Stimulated activated CD4-positive, alpha-beta T cell treated with anti-CD3 and anti-CD28 coated beads, TNF-alpha, amount 100 ng/mL, for 4 hours (primary cell): Measurements from ENCODE around the gene CCDC188.

Experiments used
- DNase-seq, 3 experiments: peaks; one replicate each; pipeline ENCODE4 v3.0.0-alpha.2; 2020; ENCODE audit warnings: low read depth in 3 of 3

The CCDC188 gene

DNA sequence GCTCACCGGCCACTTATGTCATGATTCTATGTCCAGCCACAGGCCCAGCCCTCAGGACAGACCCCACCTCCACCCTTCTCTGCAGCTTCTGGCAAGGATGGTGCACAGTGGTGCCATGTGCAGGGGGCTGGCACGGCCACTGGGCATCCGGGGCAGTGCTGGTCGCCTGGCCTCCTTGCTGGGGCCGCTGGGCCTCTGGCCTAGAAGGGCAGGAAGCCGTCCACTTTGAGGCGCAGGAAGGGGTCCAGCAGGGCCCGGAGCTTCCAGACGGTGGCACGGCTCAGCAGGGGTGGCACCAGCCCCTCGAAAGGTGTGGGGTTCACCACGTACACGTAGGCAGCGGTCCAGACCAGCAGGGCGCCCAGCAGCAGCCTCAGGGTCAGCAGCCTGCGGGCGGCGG is 2.4 kb downstream of the CCDC188 start:
- no peak for DNase-seq

DNA sequence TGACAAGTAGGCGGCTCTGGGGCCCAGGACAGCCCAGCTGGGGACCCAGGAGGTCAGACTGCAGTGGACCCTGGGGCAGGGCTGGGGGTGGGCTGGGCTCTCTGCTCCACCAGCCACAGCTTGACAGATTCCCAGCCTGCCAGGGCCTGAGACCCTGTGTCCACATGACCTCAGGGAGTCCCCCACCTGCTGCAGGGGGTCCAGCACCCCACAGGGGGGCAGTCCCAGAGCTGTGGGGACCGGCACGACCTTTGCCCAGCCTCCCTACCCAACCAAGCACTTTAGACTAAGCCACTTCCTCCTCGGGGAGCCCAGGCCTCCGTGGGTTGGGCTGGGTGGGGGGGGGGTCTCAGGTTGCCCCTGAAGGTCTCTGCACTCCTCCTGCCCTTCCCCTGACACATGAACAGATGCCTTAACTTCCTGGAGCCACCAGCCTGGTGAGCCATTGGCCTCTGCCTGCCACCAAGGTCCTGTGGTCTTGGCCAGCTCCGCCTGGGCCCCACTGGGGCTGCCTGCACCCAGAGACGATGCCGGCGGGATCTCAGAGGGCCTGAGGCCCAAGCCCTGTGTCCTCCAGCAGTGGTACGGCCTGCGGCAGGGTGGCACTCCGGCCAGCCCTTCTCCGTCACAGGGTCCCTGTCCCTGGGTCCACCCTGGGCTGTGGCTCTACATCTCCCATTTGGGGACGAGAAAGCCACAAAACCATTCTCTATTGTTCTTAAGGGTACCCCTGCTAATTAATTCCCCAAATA is 3.4 kb downstream of the CCDC188 start:
- DNase-seq = no peak

DNA sequence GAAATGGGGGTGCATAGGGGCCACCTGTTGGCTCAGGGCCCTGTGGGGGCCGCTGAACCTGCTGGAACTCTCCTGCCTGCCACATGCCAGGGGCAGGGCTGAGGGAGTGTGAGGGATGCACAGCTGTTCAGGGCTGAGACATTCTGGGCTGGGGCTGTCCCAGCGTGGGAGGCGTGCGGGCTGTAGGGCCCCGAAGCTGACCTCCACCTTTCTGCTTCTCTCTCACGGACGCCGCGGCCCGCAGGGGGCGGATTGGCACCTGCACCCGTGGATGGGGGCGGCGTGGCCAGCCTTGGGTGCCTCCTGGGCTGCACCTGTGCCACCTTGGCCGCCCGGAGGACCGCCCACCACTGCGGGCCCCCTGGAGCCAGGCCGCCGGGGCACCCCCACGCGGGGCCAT is 4.1 kb downstream of the CCDC188 start:
- no peak for DNase-seq

DNA sequence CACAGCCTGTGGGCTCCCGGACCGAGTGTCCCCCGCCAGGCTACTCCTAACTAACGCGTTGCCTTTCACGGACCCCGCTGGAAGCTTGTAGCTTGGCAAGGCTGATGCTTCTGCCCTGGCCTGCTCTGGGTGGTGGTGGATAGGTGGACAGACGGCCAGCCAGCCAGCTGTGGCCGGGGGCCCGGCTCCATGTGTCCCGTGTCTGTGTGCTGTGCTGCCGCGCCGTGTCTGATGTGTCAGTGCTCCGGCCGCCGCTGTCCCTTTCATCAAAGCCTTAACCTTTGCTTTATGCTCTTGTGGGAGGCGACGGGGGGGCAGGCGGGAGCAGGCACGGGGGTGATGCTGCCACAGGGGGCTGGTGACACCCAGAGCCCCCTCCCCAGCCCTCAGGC is 5.0 kb downstream of the CCDC188 start:
- DNase-seq = no peak

DNA sequence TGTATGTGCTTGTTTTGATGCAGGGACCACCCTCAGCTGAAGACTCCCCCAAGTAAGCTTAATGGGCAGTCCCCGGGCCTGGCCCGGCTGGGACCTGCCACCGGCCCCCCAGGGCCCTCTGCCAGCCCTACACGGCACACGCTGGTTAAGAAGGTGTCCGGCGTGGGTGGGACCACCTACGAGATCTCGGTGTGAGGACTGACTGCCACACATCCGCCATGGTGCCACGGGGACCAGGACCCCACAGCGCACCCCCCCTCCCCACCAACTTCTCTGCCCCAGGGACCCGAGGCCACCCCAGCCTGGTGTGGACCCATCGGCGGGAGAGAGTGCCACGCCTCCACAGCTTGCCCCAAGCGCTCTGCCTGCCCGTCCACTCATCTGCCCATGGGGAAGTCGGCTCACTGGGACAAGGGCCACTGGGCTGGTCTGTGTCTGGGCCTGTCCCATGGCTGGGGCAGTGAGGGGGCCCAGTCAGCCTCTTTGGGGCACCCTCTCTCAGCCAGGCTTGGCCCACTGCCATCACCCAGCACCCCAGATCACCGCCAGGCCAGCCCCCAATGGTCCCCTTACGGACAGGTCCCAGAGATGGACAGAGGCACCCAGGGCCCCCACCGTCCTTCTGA is 5.5 kb downstream of the CCDC188 start:
- DNase-seq = no peak

DNA sequence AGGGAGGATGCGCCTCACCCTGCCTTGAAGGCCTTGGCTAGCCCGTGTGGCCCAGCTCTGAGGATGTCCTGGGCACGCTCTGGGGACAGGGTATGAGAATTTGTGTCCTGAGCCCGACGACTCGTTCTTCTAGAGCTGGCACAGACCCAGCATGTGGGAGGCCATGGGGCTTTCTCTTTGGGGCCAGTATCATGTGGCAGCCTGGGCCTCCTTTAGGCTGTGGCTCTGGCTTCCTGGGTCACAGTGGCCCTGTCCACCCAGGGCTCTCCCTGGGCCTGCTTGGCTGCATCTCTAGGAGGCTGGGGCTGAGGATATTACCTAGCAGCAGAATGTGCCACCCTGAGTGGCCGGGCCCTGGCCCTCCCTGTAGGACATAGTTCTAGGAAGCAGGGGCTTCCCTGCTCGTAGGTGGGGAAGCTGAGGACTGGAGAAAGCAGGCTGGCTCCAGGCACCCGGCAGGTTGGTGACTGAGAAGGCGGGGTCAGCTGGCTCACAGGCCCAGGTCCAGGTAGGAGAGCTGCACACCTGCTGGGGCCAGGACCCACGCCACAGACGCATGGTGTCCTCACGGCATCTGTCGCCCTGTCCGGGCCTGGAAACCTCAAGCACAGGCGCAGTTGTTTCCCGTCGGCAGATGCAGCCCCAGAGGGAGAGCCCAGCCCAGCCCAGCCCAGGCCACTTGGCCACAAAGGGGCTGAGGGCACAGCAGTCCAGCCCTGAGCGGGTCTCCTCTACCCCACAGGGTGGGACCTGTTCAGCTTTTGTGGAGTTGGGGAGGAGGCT is 6.8 kb downstream of the CCDC188 start:
- no peak for DNase-seq

DNA sequence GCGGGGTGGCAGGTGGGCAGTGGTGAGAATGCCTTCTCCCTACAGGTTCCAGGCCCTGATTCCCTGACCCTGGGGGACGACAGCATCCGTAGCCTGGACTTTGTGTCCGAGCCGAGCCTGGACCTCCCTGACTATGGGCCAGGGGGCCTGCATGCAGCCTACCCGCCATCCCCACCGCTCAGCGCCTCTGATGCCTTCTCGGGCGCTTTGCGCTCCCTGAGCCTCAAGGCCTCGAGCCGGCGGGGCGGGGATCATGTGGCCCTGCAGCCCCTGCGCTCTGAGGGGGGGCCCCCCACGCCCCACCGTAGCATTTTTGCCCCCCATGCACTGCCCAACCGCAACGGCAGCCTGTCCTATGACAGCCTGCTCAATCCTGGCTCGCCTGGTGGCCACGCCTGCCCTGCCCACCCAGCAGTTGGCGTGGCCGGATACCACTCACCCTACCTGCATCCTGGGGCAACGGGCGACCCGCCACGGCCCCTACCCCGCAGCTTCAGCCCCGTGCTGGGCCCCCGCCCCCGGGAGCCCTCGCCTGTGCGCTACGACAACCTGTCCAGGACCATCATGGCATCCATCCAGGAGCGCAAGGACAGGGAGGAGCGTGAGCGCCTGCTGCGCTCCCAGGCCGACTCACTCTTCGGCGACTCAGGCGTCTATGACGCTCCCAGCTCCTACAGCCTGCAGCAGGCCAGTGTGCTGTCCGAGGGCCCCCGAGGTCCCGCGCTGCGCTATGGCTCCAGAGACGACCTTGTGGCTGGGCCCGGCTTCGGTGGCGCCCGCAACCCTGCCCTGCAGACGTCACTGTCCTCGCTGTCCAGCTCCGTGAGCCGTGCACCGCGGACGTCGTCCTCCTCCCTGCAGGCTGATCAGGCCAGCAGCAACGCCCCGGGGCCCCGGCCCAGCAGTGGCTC is 7.9 kb downstream of the CCDC188 start:
- DNase-seq = no peak

DNA sequence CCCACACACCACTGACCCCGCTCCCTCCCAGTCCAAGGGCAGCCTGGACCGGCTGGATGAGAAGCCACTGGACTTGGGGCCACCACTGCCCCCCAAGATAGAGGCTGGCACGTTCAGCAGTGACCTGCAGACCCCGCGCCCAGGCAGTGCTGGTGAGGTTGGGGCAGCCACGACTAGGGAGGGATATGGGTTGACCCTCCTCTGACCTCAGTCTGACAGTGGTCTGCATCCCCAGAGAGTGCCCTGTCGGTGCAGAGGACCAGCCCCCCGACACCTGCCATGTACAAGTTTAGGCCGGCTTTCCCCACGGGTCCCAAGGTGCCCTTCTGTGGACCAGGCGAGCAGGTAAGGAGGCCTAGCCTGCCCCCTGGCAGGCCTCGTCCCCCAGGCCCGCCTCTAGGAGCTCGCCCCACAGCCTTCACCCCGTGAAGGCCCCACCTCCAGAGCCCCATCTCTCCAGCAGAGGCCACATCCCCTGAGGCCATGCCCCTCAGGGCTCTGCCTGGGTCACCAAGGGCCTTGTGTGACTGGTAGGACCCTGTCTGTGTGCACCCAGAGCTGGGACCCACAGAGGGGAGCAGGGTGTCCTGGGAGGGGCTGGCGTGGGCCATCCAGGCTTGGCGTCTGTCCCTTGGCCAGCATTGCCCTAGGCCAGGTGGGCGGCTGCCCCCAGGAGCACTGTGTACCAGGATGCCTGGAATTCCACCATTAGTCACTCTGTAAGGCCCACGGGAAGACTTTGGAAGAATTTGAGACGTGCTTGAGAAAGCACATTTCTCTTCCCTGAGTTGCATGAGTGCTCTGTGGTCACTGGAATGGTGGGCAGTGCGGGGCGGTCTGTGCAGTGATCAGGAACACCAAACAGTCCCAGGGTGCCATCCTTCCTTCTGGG is 9.4 kb downstream of the CCDC188 start:
- DNase-seq = no peak

DNA sequence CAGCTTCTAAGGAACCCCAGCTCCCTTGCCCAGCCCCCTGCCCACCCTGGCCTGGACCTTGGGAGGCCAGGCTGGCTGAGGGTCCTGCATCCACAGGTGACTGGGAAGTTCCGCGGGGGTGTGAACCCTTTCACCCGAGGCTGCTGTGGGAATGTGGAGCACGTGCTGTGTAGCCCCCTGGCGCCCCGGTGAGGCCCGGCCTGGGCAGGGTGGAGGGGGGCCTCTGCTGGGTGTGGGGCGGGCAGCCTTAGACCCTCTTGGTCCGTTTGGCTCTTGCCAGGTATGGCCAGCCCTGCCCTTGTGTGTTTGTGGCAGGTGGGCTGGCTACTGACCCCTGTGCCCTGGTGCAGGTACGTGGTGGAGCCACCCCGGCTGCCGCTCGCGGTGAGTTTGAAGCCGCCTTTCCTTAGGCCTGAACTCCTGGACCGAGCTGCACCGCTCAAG is 10.3 kb downstream of the CCDC188 start:
- DNase-seq = no peak

DNA sequence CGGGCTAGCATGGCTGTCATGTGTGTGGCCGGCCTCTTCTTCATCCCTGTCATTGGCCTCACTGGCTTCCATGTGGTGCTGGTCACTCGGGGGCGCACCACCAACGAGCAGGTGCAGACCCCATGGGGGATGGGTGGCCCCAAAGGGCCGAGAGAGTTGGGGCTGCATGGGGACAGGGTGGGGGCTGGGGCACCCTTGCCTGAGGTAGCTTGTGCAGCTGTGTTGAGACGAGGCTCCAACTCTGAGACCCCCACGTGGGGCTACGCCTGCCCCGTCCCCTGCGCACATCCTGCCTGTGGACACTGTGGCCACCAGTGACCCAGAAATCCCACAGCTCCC is 10.8 kb downstream of the CCDC188 start:
- DNase-seq = no peak

DNA sequence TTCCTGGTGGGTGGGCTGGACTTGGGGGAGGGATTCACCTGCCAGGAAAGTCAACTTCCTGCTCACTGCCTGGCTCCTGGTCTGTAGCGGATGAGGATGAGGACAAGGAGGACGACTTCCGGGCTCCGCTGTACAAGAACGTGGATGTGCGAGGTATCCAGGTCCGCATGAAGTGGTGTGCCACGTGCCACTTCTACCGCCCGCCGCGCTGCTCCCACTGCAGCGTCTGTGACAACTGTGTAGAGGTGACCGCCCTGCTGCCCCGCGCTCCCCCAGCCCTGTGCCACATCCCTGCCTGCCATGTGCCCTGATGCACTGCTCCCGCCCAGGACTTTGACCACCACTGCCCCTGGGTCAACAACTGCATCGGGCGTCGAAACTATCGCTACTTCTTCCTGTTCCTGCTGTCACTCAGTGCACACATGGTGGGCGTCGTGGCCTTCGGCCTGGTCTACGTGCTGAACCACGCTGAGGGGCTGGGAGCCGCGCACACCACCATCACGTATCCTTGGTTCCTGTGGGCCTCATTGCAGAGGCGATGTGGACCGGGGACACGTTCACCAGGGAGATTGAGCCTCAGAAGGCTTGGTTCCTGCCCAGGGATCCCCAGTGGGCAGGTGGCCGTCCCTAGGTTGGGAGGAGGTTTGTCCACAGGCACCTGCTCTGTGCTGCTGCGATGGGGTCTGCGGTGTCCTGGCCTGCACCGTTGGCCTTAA is 11.3 kb downstream of the CCDC188 start:
- DNase-seq = no peak

DNA sequence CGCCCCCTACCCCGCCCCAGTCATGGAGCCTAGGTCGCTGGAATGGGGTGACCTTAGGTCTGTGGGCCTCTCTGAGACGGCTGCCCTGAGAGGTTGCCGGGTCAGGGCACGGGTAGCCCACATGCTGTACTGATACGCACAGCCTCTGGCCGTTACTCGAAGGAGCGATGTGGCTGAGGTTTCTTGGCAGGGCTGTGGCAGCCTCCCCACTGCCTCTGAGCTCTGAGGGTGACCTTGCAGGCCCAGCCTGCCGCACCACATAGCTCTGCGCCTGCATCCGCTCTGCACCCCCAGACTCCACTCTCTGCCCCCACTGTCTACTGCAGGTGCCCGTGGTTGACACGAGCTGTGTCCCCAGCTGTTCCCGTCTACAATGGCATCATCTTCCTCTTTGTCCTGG is 12.0 kb downstream of the CCDC188 start:
- no peak for DNase-seq

DNA sequence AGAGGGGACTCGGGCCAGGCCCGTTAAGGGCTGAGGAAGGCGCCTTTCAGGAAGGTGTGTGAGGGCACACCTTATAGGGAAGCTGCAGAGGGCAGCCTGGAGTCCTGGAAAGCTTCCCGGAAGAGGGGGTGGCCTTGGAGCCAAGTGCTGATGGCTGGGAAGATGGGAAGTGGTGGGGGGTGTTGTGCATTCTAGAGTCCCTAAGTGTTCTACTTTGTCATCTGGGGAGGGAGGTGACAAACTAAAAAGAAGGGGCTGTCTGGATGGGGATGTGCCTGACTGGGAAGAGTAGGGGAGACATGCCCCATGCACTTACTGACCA is 12.5 kb downstream of the CCDC188 start:
- no peak for DNase-seq

DNA sequence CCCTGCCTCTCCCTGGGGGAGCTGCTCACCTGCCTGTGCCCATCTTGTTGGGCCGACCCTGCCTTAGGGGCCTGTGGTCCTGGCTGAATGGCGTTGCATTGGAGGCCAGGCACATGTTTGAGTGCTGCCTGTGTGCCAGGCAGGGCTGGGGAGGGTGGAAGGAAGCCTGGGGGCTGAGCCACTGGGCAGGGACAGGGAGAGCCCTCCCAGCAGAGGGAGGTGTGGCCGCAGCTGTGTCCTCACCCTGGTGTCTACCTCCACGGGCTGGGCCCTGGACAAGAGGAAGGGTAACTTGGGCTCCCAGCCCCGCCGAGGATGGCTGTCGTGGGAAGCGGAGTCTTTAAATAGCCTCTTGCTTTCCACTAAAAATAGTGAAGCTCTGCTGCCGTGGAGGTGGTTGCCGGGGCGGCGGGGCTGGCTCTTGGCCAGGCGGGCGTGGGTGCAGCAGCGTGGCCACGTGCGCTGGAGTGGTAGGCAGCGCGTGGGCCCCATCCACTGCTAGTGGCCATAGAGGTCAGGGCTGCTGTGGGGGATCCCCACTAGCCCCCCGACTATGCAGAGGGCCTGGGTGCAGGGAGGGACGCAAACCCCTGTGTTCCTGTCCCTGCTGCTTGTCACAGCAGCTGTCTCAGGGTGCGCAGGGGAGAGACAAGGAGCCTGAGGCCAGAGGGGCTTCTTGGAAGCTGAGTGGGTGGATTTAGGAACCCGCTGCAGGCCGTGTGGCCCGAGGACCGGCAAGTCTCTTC is 13.0 kb downstream of the CCDC188 start:
- DNase-seq = no peak

DNA sequence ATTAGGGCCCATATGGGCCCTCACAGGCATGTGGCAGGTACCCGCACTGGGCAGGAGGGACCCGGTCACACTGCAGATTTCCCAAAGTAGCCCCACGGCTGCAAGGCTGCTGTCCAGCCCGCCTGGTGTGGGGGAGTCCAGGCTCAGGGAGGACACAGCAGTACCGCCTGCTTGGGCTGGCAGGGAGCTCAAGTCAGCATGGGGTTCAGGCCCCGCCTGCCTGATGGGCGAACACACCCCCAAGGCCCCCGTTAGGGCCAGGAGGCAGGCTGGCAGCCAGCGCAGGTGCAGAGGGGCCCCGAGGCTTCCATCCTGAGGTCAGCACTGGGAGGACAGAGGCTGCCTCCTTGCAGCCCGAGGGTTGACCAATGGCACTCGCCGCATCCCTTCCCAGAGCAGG is 13.7 kb downstream of the CCDC188 start:
- DNase-seq = no peak

DNA sequence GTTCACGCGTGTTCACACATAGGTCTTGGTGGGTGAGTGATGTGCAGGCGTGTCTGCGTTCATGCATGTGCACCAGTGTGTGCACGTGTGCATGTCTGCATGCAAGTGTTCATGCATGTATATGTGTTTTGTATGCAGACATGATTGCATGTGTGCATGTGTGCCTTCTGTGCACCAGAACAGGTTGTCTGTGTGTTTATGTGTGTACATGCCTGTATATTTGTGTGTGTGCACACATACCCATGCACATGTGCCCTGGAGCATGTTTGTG is 14.3 kb downstream of the CCDC188 start:
- no peak for DNase-seq

DNA sequence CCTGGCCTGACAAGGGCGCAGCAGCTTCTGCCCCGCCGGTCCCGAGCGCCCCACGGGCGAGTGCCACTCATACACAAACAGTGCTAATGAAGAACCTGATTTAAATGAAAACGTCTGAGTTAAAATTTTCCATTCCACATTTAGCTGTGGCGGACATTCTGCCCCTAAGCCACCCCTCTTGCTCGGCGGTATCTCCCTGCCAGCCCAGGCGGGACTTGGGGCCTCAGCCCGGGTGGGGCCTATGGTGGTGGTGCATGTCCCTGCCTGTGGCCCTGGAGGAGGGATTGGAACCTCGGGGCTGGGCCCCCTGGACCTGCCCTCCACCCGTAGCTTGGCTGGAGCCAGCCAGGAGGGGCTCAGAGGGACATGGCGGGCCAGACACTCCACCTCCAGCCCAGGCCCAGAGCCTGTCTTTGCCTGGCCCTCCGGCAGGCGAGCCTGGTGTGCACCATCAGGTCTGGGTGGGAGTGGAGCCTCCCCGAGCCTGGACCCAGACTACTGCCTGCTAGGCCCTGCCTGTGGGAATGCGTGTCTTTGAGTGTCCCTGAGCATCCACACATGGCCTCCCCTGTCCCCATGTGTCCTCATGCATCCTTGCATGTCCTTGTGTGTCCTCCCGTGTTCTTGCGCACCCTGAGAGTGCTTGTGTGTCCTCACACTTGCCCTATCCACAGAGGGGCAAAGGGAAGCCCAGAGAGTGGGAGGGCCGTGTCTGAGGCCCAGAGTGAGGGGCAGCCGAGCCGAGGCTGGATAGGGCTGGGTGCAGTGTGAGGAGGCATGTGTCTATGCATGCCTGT is 14.9 kb downstream of the CCDC188 start:
- DNase-seq = no peak

DNA sequence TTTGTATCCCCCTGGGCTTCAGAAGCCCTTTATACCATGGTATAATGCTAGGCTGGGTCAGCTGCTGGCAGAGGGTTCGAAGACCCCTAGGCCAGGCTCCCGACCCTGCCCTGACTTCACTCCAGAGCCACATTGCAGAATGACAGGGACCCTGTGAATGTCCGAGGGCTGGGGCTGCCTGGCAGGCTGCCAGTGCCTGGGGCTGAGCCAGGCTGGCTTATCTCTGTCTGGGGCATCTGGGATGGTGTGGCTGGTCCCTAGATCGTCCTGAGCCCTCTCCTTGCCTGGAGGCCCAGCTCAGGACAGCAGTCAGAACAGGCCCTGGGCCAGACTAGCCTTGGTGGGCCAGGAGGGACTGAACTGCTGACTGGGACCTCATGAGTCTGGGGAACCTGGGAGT is 15.6 kb downstream of the CCDC188 start:
- no peak for DNase-seq

DNA sequence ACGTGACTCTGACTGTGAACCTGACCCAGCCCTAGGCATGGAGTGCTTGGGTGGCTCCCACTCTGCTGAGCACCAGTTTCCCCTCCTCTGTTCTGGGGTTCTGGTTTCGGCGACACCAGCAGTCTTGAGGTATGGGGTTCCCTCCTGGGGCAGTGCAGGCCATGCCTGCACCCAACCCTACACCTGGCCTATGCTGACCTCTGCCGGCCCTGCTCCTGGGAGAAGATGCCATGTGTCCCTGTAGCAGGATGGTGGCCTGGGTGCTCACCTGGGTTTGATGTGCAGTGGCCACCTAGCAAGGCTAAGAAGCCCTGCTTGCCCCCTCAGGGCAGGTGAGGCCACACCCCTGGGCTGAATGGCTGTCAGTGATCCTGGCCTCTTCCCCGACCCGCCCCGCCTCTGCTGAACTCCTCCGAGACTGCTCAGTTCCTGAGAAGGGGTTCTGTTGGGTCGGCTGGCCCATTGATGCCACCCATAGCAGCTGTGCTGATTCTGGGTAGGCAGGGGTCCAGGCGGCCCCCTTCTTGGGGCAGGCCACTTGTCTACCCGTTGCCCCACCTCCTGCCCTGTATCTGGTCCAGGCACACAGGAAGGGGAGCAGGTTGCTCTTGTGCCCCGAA is 16.8 kb downstream of the CCDC188 start:
- no peak for DNase-seq
